HG03196 (cell line): ENCODE measurements around the gene SMOC1.

Experiments
- ATAC-seq: cut with Tn5 transposase; IDR thresholded peaks from one replicate; pipeline ENCODE4 v1.9.1; 2021; ENCODE audit not compliant: unreplicated experiment

The SMOC1 gene

GRCh38 chr14:69938751-69939150 lies 59.5 kb downstream of the SMOC1 start:
- no peak for ATAC-seq

GRCh38 chr14:69941768-69942742 lies 62.8 kb downstream of the SMOC1 start:
- no peak for ATAC-seq

GRCh38 chr14:69943084-69943780 lies 64.0 kb downstream of the SMOC1 start:
- no peak for ATAC-seq

- no peak for ATAC-seq
These were observed 66.1 kb downstream of the SMOC1 start for GRCh38 chr14:69945347-69945746.

- no peak for ATAC-seq
These were observed 66.7 kb downstream of the SMOC1 start for GRCh38 chr14:69945912-69946311.

- no peak for ATAC-seq
These were observed 69.1 kb downstream of the SMOC1 start for GRCh38 chr14:69948351-69948750.

GRCh38 chr14:69951263-69951662 lies 72.0 kb downstream of the SMOC1 start:
- no peak for ATAC-seq

GRCh38 chr14:69951935-69952334 lies 72.7 kb downstream of the SMOC1 start:
- no peak for ATAC-seq

GRCh38 chr14:69953266-69953915 lies 74.2 kb downstream of the SMOC1 start:
- ATAC-seq = no peak

- ATAC-seq = no peak
These were observed 76.9 kb downstream of the SMOC1 start for GRCh38 chr14:69955855-69956845.

GRCh38 chr14:69956970-69957369 lies 77.8 kb downstream of the SMOC1 start:
- no peak for ATAC-seq

GRCh38 chr14:69957986-69958385 lies 78.8 kb downstream of the SMOC1 start:
- no peak for ATAC-seq

- no peak for ATAC-seq
These were observed 79.9 kb downstream of the SMOC1 start for GRCh38 chr14:69959136-69959535.

GRCh38 chr14:69960296-69960695 lies 81.1 kb downstream of the SMOC1 start:
- ATAC-seq = no peak

- ATAC-seq = no peak
These were observed 84.8 kb downstream of the SMOC1 start for GRCh38 chr14:69963966-69964365.

- no peak for ATAC-seq
These were observed 85.6 kb downstream of the SMOC1 start for GRCh38 chr14:69964841-69965240.

- ATAC-seq = no peak
These were observed 88.9 kb downstream of the SMOC1 start for GRCh38 chr14:69968132-69968531.

GRCh38 chr14:69968681-69969080 lies 89.5 kb downstream of the SMOC1 start:
- no peak for ATAC-seq

GRCh38 chr14:69972755-69973154 lies 93.5 kb downstream of the SMOC1 start:
- no peak for ATAC-seq

GRCh38 chr14:69973846-69974245 lies 94.6 kb downstream of the SMOC1 start:
- ATAC-seq = no peak
